K562 (cell line): ENCODE measurements around the gene PCP2. TPM values are rescaled to one million over a fixed set of nuclear protein-coding genes. Genes with fewer than 3 reads are reported as not detected.

Source experiments
- ATF1 ChIP-seq, 2 experiments: fragments of 450-650 bp in 1 of 2; IDR thresholded peaks; 2 replicates each; pipeline ENCODE4 v1.6.1; 2016; ENCODE audit warnings: missing compliant biosample characterization in 1 of 2, missing genetic modification characterization in 1 of 2
- CEBPB ChIP-seq: fragments of 450-650 bp; IDR thresholded peaks from 2 replicates; pipeline ENCODE4 v1.6.1; 2016; ENCODE audit warnings: missing genetic modification characterization, missing compliant biosample characterization
- EP300 ChIP-seq: IDR thresholded peaks from 2 replicates; pipeline ENCODE4 v1.6.1; 2012; ENCODE audit warnings: low read length, improper control_type of control experiment
- ETV5 ChIP-seq: sonication (generic); formaldehyde crosslinking; IDR thresholded peaks from 2 replicates; pipeline ENCODE4 v1.4.0; 2020; ENCODE audit warnings: low read depth, mild to moderate bottlenecking, missing genetic modification reagents
- HEY1 ChIP-seq: fragments of 250-450 bp; sonication (Bioruptor Pico); IDR thresholded peaks from 2 replicates; pipeline ENCODE4 v1.5.0; 2020; ENCODE audit warnings: mild to moderate bottlenecking, moderate library complexity, borderline replicate concordance
- IRF2 ChIP-seq: sonication (generic); formaldehyde crosslinking; IDR thresholded peaks from 2 replicates; pipeline ENCODE4 v1.8.1; 2022; ENCODE audit warnings: mild to moderate bottlenecking, missing genetic modification reagents
- KAT2B ChIP-seq: IDR thresholded peaks from one replicate; pipeline ENCODE4 v1.6.1; 2012; ENCODE audit warnings: low read depth, mild to moderate bottlenecking, control low read depth, inconsistent platforms, low read length, moderate library complexity
- NCOA1 ChIP-seq: fragments of 450-650 bp; IDR thresholded peaks from 2 replicates; pipeline ENCODE4 v1.6.1; 2016; ENCODE audit warnings: low read depth
- PKNOX1 ChIP-seq: fragments of 450-650 bp; IDR thresholded peaks from 2 replicates; pipeline ENCODE4 v1.6.1; 2016
- POLR2A ChIP-seq: fragments of 450-650 bp; conservative IDR thresholded peaks from 2 replicates; pipeline ENCODE4 v1.6.1; 2016
- RBBP5 ChIP-seq: fragments of 200-600 bp; sonication (generic); IDR thresholded peaks from 2 replicates; pipeline ENCODE4 v1.6.1; 2012; ENCODE audit warnings: borderline replicate concordance, mild to moderate bottlenecking, low read length, control low read depth, inconsistent platforms; ENCODE audit not compliant: insufficient read depth, poor library complexity, severe bottlenecking
- SIRT6 ChIP-seq: IDR thresholded peaks from one replicate; pipeline ENCODE4 v1.6.1; 2012; ENCODE audit warnings: low read depth, mild to moderate bottlenecking, control low read depth, inconsistent platforms, low read length, moderate library complexity
- ZHX1 ChIP-seq: fragments of 150-350 bp; conservative IDR thresholded peaks from 2 replicates; pipeline ENCODE4 v1.6.1; 2014; ENCODE audit warnings: low read length
- ZNF408 ChIP-seq: fragments of 250-450 bp; sonication (Bioruptor Pico); IDR thresholded peaks from 2 replicates; pipeline ENCODE4 v1.4.0; 2020; ENCODE audit warnings: low read depth, mild to moderate bottlenecking, moderate library complexity
- ZNF609 ChIP-seq: sonication (generic); formaldehyde crosslinking; IDR thresholded peaks from 2 replicates; pipeline ENCODE4 v1.8.1; 2023; ENCODE audit warnings: missing genetic modification reagents, mild to moderate bottlenecking, borderline replicate concordance
- ZSCAN29 ChIP-seq: fragments of 450-650 bp; IDR thresholded peaks from 2 replicates; pipeline ENCODE4 v1.6.1; 2017
- polyA plus RNA-seq, 8 experiments: library from polyadenylated mRNA; depleted of rRNA in 4 of 8; stranded (reverse) in 5 of 8; unstranded in 3 of 8; fragments of >200 nt; fragmentation: Nextera tagmentation in 2 of 8; fragmentation: Illumina TruSeq in 1 of 8; extraction: Ambion mirVana in 2 of 8; extraction: Trizol in 1 of 8; gene quantifications; 2 replicates each; pipeline versions ENCODE4 v1.2.1 to v1.2.3, GENCODE V29; 2011 to 2014; ENCODE audit warnings: inconsistent platforms in 1 of 8, missing spikeins in 1 of 8
- total RNA-seq, 7 experiments: library from RNA; depleted of rRNA in 6 of 7; stranded (reverse); fragments of >200 nt in 6 of 7; fragmentation: Illumina TruSeq in 2 of 7; extraction: Trizol in 2 of 7; gene quantifications; 2 replicates each; pipeline versions ENCODE4 v1.2.1 to v1.2.3, GENCODE V29; 2011 to 2021; ENCODE audit warnings: low replicate concordance in 1 of 7
- TF ChIP-seq, protein P1 (sequence below): fragments of 250-450 bp; sonication (Bioruptor Pico); IDR thresholded peaks from 2 replicates; pipeline ENCODE4 v1.8.0; 2022; ENCODE audit warnings: moderate library complexity, mild to moderate bottlenecking, inconsistent platforms

PCP2 gene
- total and polyA plus RNA-seq, 9 of the 15 experiments (the other 6 are each of a cell fraction or from before 2014, with no cell fraction given), result 0.17 to 1.3 (median 0.49) TPM; not detected in 3

DNA sequence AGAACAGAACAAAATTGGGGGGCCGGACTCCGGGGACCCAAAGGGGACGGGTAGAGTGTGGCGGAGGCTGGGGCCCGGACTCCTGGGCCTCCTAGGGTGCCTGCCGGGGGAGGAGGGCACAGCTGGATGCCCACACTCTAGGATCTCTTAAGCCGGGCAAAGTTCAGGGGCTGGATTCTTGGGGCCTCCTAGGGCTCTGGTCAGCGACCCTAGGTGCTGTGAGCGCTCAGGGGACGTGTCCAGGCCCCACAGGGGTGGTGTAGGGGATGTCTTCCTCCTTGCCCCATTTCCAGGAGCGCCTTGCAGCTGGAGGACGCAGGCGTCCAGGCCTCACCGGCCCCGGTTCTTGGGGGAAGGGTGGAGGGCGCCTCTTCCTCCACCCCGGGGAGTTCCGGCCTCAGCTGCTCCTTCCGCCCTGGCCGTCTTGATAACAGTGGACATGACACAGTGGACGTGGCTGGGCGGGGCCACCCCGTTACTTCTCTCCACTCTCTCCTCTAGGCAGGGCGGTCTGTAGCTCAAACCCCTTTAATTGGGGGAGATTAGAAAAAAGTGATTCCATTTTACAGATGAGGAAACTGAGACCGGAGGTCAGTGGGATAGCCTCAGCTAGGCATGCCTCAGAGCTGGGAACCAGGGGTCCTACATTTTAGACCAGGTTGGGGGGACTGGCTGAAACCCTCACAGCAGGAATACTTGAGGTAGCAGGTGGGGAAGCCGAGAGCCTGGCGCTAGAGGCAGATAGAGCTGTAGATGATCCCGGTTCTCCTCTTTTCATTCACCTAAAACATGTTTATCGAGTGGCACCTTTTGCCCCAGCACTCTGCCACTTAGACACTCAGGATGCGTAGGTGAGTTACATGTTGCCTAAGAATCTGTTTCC lies 4.1 kb upstream of the PCP2 start (continued):
- TF ChIP-seq ZNF609 (no peak), KAT2B (no peak), ATF1 (CRISPR knock-in tag; IDR thresholded peaks at IDR 0.05) (no peak), ATF1 (tag; IDR thresholded peaks at IDR 0.05) (peak; percentile 71), IRF2 (no peak), PKNOX1 (peak; percentile 64), ZHX1 (no peak), NCOA1 (0 out of 2 replicates have a peak, but pooled peaks have one; percentile 68), POLR2A (peak; percentile 84), ZSCAN29 (no peak), ZNF408 (CRISPR knock-in tag) (no peak), RBBP5 (peak; percentile 29), CEBPB (no peak), EP300 (peak; percentile 52; the same call in 1 of the 2 replicates), HEY1 (CRISPR knock-in tag) (no peak), SIRT6 (no peak), ETV5 (CRISPR knock-in tag) (peak; percentile 88)
- TF ChIP-seq, protein P1, sequence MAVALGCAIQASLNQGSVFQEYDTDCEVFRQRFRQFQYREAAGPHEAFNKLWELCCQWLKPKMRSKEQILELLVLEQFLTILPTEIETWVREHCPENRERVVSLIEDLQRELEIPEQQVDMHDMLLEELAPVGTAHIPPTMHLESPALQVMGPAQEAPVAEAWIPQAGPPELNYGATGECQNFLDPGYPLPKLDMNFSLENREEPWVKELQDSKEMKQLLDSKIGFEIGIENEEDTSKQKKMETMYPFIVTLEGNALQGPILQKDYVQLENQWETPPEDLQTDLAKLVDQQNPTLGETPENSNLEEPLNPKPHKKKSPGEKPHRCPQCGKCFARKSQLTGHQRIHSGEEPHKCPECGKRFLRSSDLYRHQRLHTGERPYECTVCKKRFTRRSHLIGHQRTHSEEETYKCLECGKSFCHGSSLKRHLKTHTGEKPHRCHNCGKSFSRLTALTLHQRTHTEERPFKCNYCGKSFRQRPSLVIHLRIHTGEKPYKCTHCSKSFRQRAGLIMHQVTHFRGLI (CRISPR knock-in tag), result no peak
